Erythroblast (primary cell): ENCODE data around the gene WDR48.

Experiments
- DNase-seq, 2 experiments: peaks; one replicate each; lab custom pipeline; 2025; lab: John Stamatoyannopoulos, UW
- GATA1 ChIP-seq: IDR thresholded peaks from 2 replicates; pipeline ENCODE4 v1.6.1; 2011; ENCODE audit warnings: low read depth, mild to moderate bottlenecking, control low read depth, low read length, moderate library complexity
- POLR2A ChIP-seq: IDR thresholded peaks from 2 replicates; pipeline ENCODE4 v1.6.1; 2011; ENCODE audit warnings: mild to moderate bottlenecking, low read length

WDR48 gene

DNA sequence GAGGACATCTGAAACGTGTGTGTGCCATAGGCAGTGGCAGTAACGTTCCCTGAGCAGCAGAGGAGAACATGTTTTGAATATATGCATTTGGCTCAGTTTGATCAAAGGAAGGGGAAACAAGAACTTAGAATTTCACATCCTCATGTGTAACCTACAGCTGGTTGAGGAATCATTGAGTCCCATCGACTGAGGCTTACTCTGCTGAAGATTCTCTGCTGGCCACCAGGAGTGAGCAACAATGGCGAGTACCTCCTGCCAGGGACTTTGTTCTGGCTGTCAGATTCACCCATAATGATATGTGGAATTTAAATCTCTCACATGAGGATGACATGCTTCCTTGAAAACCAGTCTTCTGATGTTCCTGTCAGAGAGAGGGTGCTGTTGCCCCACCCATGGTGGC lies 34.3 kb downstream of the WDR48 start:
- TF ChIP-seq GATA1: no peak
- TF ChIP-seq POLR2A: no peak
- no peak for DNase-seq

DNA sequence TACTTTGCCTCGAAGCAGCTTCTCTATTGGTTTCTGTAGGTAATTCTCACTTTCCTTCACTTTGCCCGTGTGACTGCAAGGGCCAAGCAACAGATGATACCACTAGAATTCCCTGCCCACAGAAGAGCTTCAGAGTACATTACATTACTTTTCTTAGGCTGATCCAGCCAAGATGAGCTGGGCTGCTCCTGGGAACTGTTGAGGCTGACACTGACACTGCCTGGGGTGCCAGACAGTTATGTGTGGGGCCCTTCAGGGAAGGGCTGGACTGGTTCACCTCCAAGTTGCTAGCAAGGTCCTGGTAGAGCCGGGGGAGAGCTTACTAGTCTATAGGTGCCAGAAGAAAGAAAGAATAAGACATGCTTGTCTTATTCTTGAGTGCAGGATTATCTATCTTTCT lies 36.6 kb downstream of the WDR48 start:
- DNase-seq: no peak
- no peak for TF ChIP-seq GATA1

- no peak for DNase-seq
- TF ChIP-seq GATA1 (no peak), POLR2A (no peak)
Measured at GRCh38 chr3:39088889-39089288, 37.1 kb downstream of the WDR48 start.

DNA sequence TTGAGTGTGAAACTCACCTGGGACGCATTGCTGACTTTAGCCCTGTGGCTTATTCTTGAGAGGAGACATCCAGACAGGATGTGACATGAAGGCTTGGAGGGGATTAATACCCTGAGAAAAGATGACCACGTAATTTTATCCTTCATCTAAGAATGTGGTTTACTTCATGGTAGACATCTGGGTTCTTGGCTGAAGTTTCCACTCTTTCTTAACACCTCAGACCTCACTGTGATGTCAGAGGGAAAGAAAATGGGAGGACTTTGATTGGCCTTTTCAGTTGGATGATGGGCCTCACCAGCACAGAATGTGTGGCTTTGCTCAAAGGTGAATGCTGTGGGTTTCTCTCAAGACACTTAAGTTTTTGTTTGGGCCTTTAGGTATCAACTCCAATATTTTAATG lies 39.1 kb downstream of the WDR48 start:
- no peak for TF ChIP-seq GATA1
- TF ChIP-seq POLR2A: no peak
- no peak for DNase-seq

GRCh38 chr3:39094851-39095677 lies 43.2 kb downstream of the WDR48 start:
- TF ChIP-seq POLR2A (no peak), GATA1 (no peak)
- DNase-seq: no peak

- no peak for TF ChIP-seq POLR2A
- no peak for TF ChIP-seq GATA1
- DNase-seq: no peak
Measured at GRCh38 chr3:39095778-39096177, 44.0 kb downstream of the WDR48 start.

- no peak for TF ChIP-seq GATA1
- TF ChIP-seq POLR2A: no peak
- DNase-seq: no peak
Measured at GRCh38 chr3:39096775-39097174, 45.0 kb downstream of the WDR48 start.

- DNase-seq: no peak
- TF ChIP-seq POLR2A: no peak
- TF ChIP-seq GATA1: no peak
Measured at GRCh38 chr3:39097716-39098472, 46.1 kb downstream of the WDR48 start.

DNA sequence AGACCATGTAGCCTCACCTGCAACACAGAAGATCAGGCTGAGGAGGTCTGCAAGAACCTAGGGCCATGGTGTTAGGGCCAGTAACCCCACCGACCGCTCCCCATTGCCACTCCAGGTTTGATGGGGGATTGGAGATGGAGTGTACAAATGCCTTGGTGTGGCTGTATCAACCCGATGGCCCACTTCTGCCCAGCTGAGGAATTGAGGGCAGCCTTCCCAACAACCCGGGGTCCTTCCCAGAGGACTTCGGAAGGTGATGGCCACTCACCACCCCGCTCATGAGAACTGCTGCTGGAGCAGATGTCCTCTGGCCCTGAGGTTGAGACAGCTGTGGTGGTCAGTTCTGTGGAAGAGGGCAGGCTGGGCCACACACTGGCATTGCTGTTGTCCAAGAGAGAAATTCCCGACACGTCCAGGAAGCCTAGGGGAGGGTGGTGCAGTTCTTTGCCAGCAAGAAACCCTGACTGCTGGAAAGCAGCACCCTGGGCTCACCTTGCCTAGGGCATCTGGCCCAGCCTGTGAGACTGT lies 46.7 kb downstream of the WDR48 start:
- TF ChIP-seq POLR2A: no peak
- TF ChIP-seq GATA1: no peak
- DNase-seq: no peak

- no peak for DNase-seq
- no peak for TF ChIP-seq POLR2A
- TF ChIP-seq GATA1: no peak
Measured at GRCh38 chr3:39099242-39099641, 47.4 kb downstream of the WDR48 start.

- DNase-seq: no peak
Measured at GRCh38 chr3:39099738-39100499, 48.1 kb downstream of the WDR48 start.

GRCh38 chr3:39100500-39100886 lies 48.7 kb downstream of the WDR48 start:
- TF ChIP-seq POLR2A: no peak
- TF ChIP-seq GATA1: no peak
- DNase-seq: no peak

More at GRCh38 chr3:39099738-39100499, 48.1 kb downstream of the WDR48 start:
- no peak for TF ChIP-seq GATA1
- TF ChIP-seq POLR2A: no peak

- no peak for TF ChIP-seq GATA1
- DNase-seq: peak; percentile 64 to 78
Measured at GRCh38 chr3:39101022-39101689, 49.3 kb downstream of the WDR48 start.
